Thyroid gland (tissue), 4 donors: ENCODE data around the gene GAK. TPM values are rescaled to one million over a fixed set of nuclear protein-coding genes. Genes with fewer than 3 reads are reported as not detected.

ENCODE experiments used
- DNase-seq, 2 donors: peaks; one replicate each; pipeline ENCODE4 v3.0.0-alpha.2; 2019
- H3K27ac ChIP-seq, 3 donors: fragments of 200-600 bp; sonication (generic); 1 replicate in 2 of 3; 2 replicates in 1 of 3; pipeline ENCODE4 v1.5.1; 2016 to 2019; ENCODE audit warnings: mild to moderate bottlenecking in 1 of 3, moderate library complexity in 1 of 3
- H3K27me3 ChIP-seq: fragments of 200-600 bp; sonication (generic); one replicate; pipeline ENCODE4 v1.5.1; 2019
- H3K36me3 ChIP-seq, 2 donors: fragments of 200-600 bp; sonication (generic); one replicate each; pipeline ENCODE4 v1.5.1; 2016 to 2019
- H3K4me1 ChIP-seq, 2 donors: fragments of 200-600 bp; sonication (generic); one replicate each; pipeline ENCODE4 v1.5.1; 2017 to 2019
- H3K4me3 ChIP-seq, 3 donors: fragments of 200-600 bp; sonication (generic); replicated peaks in 1 of 3; 1 replicate in 2 of 3; 2 replicates in 1 of 3; pipeline ENCODE4 v1.5.1; 2016; ENCODE audit warnings: mild to moderate bottlenecking in 1 of 3
- H3K9me3 ChIP-seq: fragments of 200-600 bp; sonication (generic); one replicate; pipeline ENCODE4 v1.5.1; 2017
- CTCF ChIP-seq, 6 experiments: fragments of 200-600 bp in 3 of 6; fragments of 450-650 bp in 3 of 6; sonication (generic) in 3 of 6; IDR thresholded peaks; one replicate each; pipeline ENCODE4 v1.5.1; 2016 to 2019; ENCODE audit warnings: antibody characterized with exemption in 6 of 6, mild to moderate bottlenecking in 2 of 6, inconsistent platforms in 1 of 6, moderate library complexity in 1 of 6
- POLR2A ChIP-seq, 2 donors: fragments of 450-650 bp; IDR thresholded peaks; one replicate each; pipeline ENCODE4 v1.6.1; 2017; ENCODE audit warnings: antibody characterized with exemption in 2 of 2, mild to moderate bottlenecking in 2 of 2, moderate library complexity in 1 of 2
- WGBS, 2 donors: methylation state at CpG; one replicate each; pipeline ENCODE4 v1.1.5; 2017; 5-methylcytosine and 5-hydroxymethylcytosine counted together
- intact Hi-C: fragments of 100-400 bp; cut with DNase I; formaldehyde crosslinking; loops from one replicate; pipeline ENCODE4 v1.15.1; 2023
- total RNA-seq, 4 donors: library from RNA; depleted of rRNA; stranded (reverse); fragments of >200 nt; gene quantifications; one replicate each; pipeline ENCODE4 v1.2.3, GENCODE V29; 2016

Gene GAK
- total RNA-seq, 4 donors from 2014 or later = 86.4 to 184 (median 153) TPM

- no peak for TF ChIP-seq POLR2A (IDR thresholded peaks at IDR 0.05)
- no peak for TF ChIP-seq CTCF (IDR thresholded peaks at IDR 0.05)
- Histone ChIP-seq H3K36me3 (no peaks in the 10 kb centered on the region), H3K4me3 (no peak overlapping the region), H3K9me3 (no peaks in the 10 kb centered on the region), H3K4me1 (peaks cover 0 to 4% of the 10 kb centered on the region in 2 donors), H3K27ac (no peak overlapping the region), H3K27me3 (no peaks in the 10 kb centered on the region)
- 80 to 91% methylated on average over 2 to 4 of the region's 9 CpGs for WGBS, 2 donors
- DNase-seq = no peak
- intact Hi-C loops = no loop called here
These were observed 99.6 kb downstream of the GAK start for GRCh38 chr4:832536-832935.

GRCh38 chr4:832108-832507 lies 100.0 kb downstream of the GAK start:
- no peak overlapping the region for H3K27ac ChIP-seq
- no peak for DNase-seq
- H3K4me1 ChIP-seq = peaks cover 0 to 4% of the 10 kb centered on the region in 2 donors
- intact Hi-C loops = no loop called here
- no peaks in the 10 kb centered on the region for H3K27me3 ChIP-seq
- no peaks in the 10 kb centered on the region for H3K9me3 ChIP-seq
- no peaks in the 10 kb centered on the region for H3K36me3 ChIP-seq
- WGBS, 2 donors = 67% methylated on average over 1 of the region's 7 CpGs; no CpG with 5 or more reads in 1 of the 2 donors
- TF ChIP-seq CTCF (IDR thresholded peaks at IDR 0.05) (no peak), POLR2A (IDR thresholded peaks at IDR 0.05) (no peak)
- H3K4me3 ChIP-seq = no peak overlapping the region

- WGBS, 2 donors = 52 to 77% methylated on average over 2 to 3 of the region's 3 CpGs
- no peak overlapping the region for H3K4me3 ChIP-seq
- H3K27me3 ChIP-seq = no peaks in the 10 kb centered on the region
- DNase-seq = no peak
- H3K4me1 ChIP-seq = peaks cover 5 to 11% of the 10 kb centered on the region in 2 donors
- intact Hi-C loops = no loop called here
- no peak overlapping the region for H3K27ac ChIP-seq
- no peak for TF ChIP-seq CTCF (IDR thresholded peaks at IDR 0.05)
- TF ChIP-seq POLR2A (IDR thresholded peaks at IDR 0.05) = no peak
- no peaks in the 10 kb centered on the region for H3K9me3 ChIP-seq
- no peaks in the 10 kb centered on the region for H3K36me3 ChIP-seq
These were observed 100.7 kb downstream of the GAK start for GRCh38 chr4:831483-831805.

GRCh38 chr4:830601-831482 lies 101.3 kb downstream of the GAK start:
- TF ChIP-seq POLR2A (IDR thresholded peaks at IDR 0.05) (no peak), CTCF (IDR thresholded peaks at IDR 0.05) (no peak)
- no peaks in the 10 kb centered on the region for H3K27me3 ChIP-seq
- WGBS, 2 donors = 71% methylated on average over 14 to 16 of the region's 23 CpGs

More at GRCh38 chr4:830601-831482, 101.3 kb downstream of the GAK start:
- intact Hi-C loops = no loop called here
- Histone ChIP-seq H3K27ac (no peak overlapping the region), H3K36me3 (no peaks in the 10 kb centered on the region), H3K9me3 (no peaks in the 10 kb centered on the region), H3K4me1 (peaks cover 6 to 11% of the 10 kb centered on the region in 2 donors), H3K4me3 (no peak overlapping the region)
- no peak for DNase-seq
